KMS-11 (cell line): ENCODE measurements around the gene RIPOR3.

Experiments
- H2AFZ ChIP-seq: fragments of 200-600 bp; sonication (generic); 2 replicates; pipeline ENCODE4 v1.6.1; 2016; ENCODE audit warnings: antibody characterized with exemption, mixed run types, low read depth
- H3K27ac ChIP-seq: fragments of 200-600 bp; sonication (generic); 2 replicates; pipeline ENCODE4 v1.6.1; 2016; ENCODE audit warnings: mild to moderate bottlenecking, mixed run types
- H3K27me3 ChIP-seq: fragments of 200-600 bp; sonication (generic); 2 replicates; pipeline ENCODE4 v1.6.1; 2017; ENCODE audit warnings: mild to moderate bottlenecking, low read depth, mixed run types, moderate library complexity; ENCODE audit not compliant: insufficient read depth
- H3K36me3 ChIP-seq: fragments of 200-600 bp; sonication (generic); 2 replicates; pipeline ENCODE4 v1.6.1; 2017; ENCODE audit warnings: mild to moderate bottlenecking, mixed run types; ENCODE audit not compliant: insufficient read depth
- H3K4me1 ChIP-seq: fragments of 200-600 bp; sonication (generic); 2 replicates; pipeline ENCODE4 v1.6.1; 2016; ENCODE audit warnings: mild to moderate bottlenecking, low read depth, mixed run types; ENCODE audit not compliant: poor library complexity, severe bottlenecking
- H3K4me2 ChIP-seq: fragments of 200-600 bp; sonication (generic); 2 replicates; pipeline ENCODE4 v1.7.0; 2016; ENCODE audit warnings: mild to moderate bottlenecking, mixed run types
- H3K4me3 ChIP-seq: fragments of 200-600 bp; sonication (generic); IDR thresholded peaks from 2 replicates; pipeline ENCODE4 v1.6.1; 2017; ENCODE audit warnings: low read depth, low read length, mixed read lengths; ENCODE audit not compliant: insufficient read depth
- H3K79me2 ChIP-seq: fragments of 200-600 bp; sonication (generic); 2 replicates; pipeline ENCODE4 v1.6.1; 2016; ENCODE audit warnings: low read depth, mixed run types; ENCODE audit not compliant: insufficient read depth
- H3K9ac ChIP-seq: fragments of 200-600 bp; sonication (generic); 2 replicates; pipeline ENCODE4 v1.6.1; 2016; ENCODE audit warnings: mild to moderate bottlenecking, mixed run types
- H4K20me1 ChIP-seq: fragments of 200-600 bp; sonication (generic); 2 replicates; pipeline ENCODE4 v1.6.1; 2016; ENCODE audit warnings: mild to moderate bottlenecking, mixed run types; ENCODE audit not compliant: insufficient read depth
- CTCF ChIP-seq: fragments of 200-600 bp; sonication (generic); conservative IDR thresholded peaks from 2 replicates; pipeline ENCODE4 v1.6.1; 2017; ENCODE audit warnings: low read depth, mild to moderate bottlenecking, antibody characterized with exemption, low read length, moderate library complexity, mixed read lengths

The RIPOR3 gene

GRCh38 chr20:50559149-50559548, 132.2 kb downstream of the RIPOR3 start:
- H2AFZ ChIP-seq = no peak overlapping the region
- no peaks in the 10 kb centered on the region for H3K79me2 ChIP-seq
- TF ChIP-seq CTCF = no peak
- H3K4me2 ChIP-seq = no peak overlapping the region
- no peak overlapping the region for H3K4me3 ChIP-seq
- H3K36me3 ChIP-seq = no peaks in the 10 kb centered on the region
- H3K27ac ChIP-seq = no peak overlapping the region
- H3K9ac ChIP-seq = no peak overlapping the region
- no peaks in the 10 kb centered on the region for H3K27me3 ChIP-seq
- H4K20me1 ChIP-seq = no peaks in the 10 kb centered on the region
- no peaks in the 10 kb centered on the region for H3K4me1 ChIP-seq

GRCh38 chr20:50558483-50558925, 132.8 kb downstream of the RIPOR3 start:
- Histone ChIP-seq H3K4me3 (no peak overlapping the region), H3K4me2 (no peak overlapping the region), H4K20me1 (no peaks in the 10 kb centered on the region), H3K79me2 (no peaks in the 10 kb centered on the region), H3K9ac (no peak overlapping the region), H3K27me3 (no peaks in the 10 kb centered on the region), H2AFZ (no peak overlapping the region), H3K4me1 (no peaks in the 10 kb centered on the region), H3K36me3 (no peaks in the 10 kb centered on the region), H3K27ac (no peak overlapping the region)
- no peak for TF ChIP-seq CTCF

GRCh38 chr20:50557549-50558134, 133.7 kb downstream of the RIPOR3 start:
- no peak overlapping the region for H3K4me2 ChIP-seq
- TF ChIP-seq CTCF = no peak
- no peak overlapping the region for H3K27ac ChIP-seq
- H3K79me2 ChIP-seq = no peaks in the 10 kb centered on the region
- H2AFZ ChIP-seq = no peak overlapping the region
- H3K36me3 ChIP-seq = no peaks in the 10 kb centered on the region
- H3K27me3 ChIP-seq = no peaks in the 10 kb centered on the region
- no peaks in the 10 kb centered on the region for H3K4me1 ChIP-seq
- no peak overlapping the region for H3K4me3 ChIP-seq
- H3K9ac ChIP-seq = no peak overlapping the region
- no peaks in the 10 kb centered on the region for H4K20me1 ChIP-seq

GRCh38 chr20:50555662-50556061, 135.7 kb downstream of the RIPOR3 start:
- no peak for TF ChIP-seq CTCF
- Histone ChIP-seq H3K4me3 (no peak overlapping the region), H4K20me1 (no peaks in the 10 kb centered on the region), H2AFZ (no peak overlapping the region), H3K79me2 (no peaks in the 10 kb centered on the region), H3K27ac (no peak overlapping the region), H3K27me3 (no peaks in the 10 kb centered on the region), H3K9ac (no peak overlapping the region), H3K36me3 (no peaks in the 10 kb centered on the region), H3K4me2 (no peak overlapping the region), H3K4me1 (peaks cover 11% of the 10 kb centered on the region)
